ENCODE measurements around the gene TNFSF15.

Gene TNFSF15

GRCh38 chr9:114789006-114789405 lies 16.8 kb downstream of the TNFSF15 start:
- Histone ChIP-seq H3K4me1 (ENCODE audit: control insufficient read depth, insufficient read depth, low read length, unreplicated experiment) (peaks cover 4% of the 10 kb centered on the region), H3K27me3 (ENCODE audit: insufficient read depth, low read length) (no peaks in the 10 kb centered on the region), H3K36me3 (ENCODE audit: insufficient read depth, low read length) (no peaks in the 10 kb centered on the region), H2AFZ (ENCODE audit: low read length, unreplicated experiment) (no peak overlapping the region), H3K4me3 (ENCODE audit: low read depth, low read length) (no peak overlapping the region), H3K79me2 (ENCODE audit: control insufficient read depth, insufficient read depth, low read length, unreplicated experiment) (no peaks in the 10 kb centered on the region), H3K27ac (ENCODE audit: low read depth, low read length) (no peak overlapping the region)

GRCh38 chr9:114787781-114788498 lies 17.9 kb downstream of the TNFSF15 start:
- no peak overlapping the region for H3K4me3 ChIP-seq (ENCODE audit: low read depth, low read length)
- H3K27ac ChIP-seq (ENCODE audit: low read depth, low read length): no peak overlapping the region
- H3K36me3 ChIP-seq (ENCODE audit: insufficient read depth, low read length): no peaks in the 10 kb centered on the region
- H3K4me1 ChIP-seq (ENCODE audit: control insufficient read depth, insufficient read depth, low read length, unreplicated experiment): peaks cover 4% of the 10 kb centered on the region
- H3K27me3 ChIP-seq (ENCODE audit: insufficient read depth, low read length): no peaks in the 10 kb centered on the region
- no peaks in the 10 kb centered on the region for H3K79me2 ChIP-seq (ENCODE audit: control insufficient read depth, insufficient read depth, low read length, unreplicated experiment)
- no peak overlapping the region for H2AFZ ChIP-seq (ENCODE audit: low read length, unreplicated experiment)

DNA sequence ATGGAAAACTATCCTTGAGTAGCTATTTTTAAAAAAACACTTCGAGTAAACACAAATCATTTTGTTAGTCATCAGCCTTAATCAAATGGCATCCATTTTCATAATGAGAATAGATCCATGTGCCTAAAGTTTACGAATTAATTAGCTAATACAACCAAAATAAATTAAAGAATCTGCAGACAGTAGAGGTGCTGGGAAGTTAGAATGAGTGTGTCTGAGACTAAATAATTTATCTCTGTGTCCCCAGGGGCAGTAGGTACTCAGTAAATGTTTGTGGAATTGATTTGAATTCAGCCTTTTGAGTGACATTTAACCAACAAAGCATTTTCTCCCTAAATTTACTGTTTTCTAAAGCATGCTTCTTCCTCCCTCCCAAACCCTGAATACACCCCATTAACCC lies 18.6 kb downstream of the TNFSF15 start:
- Histone ChIP-seq H3K27me3 (ENCODE audit: insufficient read depth, low read length) (no peaks in the 10 kb centered on the region), H3K4me1 (ENCODE audit: control insufficient read depth, insufficient read depth, low read length, unreplicated experiment) (peaks cover 4% of the 10 kb centered on the region), H3K36me3 (ENCODE audit: insufficient read depth, low read length) (no peaks in the 10 kb centered on the region), H2AFZ (ENCODE audit: low read length, unreplicated experiment) (no peak overlapping the region), H3K4me3 (ENCODE audit: low read depth, low read length) (no peak overlapping the region), H3K79me2 (ENCODE audit: control insufficient read depth, insufficient read depth, low read length, unreplicated experiment) (no peaks in the 10 kb centered on the region), H3K27ac (ENCODE audit: low read depth, low read length) (no peak overlapping the region)

GRCh38 chr9:114785866-114786650 lies 19.8 kb downstream of the TNFSF15 start:
- H3K27ac ChIP-seq (ENCODE audit: low read depth, low read length): no peak overlapping the region
- no peaks in the 10 kb centered on the region for H3K79me2 ChIP-seq (ENCODE audit: control insufficient read depth, insufficient read depth, low read length, unreplicated experiment)
- no peaks in the 10 kb centered on the region for H3K27me3 ChIP-seq (ENCODE audit: insufficient read depth, low read length)
- no peaks in the 10 kb centered on the region for H3K36me3 ChIP-seq (ENCODE audit: insufficient read depth, low read length)
- no peak overlapping the region for H2AFZ ChIP-seq (ENCODE audit: low read length, unreplicated experiment)
- H3K4me3 ChIP-seq (ENCODE audit: low read depth, low read length): no peak overlapping the region
- H3K4me1 ChIP-seq (ENCODE audit: control insufficient read depth, insufficient read depth, low read length, unreplicated experiment): no peaks in the 10 kb centered on the region

DNA sequence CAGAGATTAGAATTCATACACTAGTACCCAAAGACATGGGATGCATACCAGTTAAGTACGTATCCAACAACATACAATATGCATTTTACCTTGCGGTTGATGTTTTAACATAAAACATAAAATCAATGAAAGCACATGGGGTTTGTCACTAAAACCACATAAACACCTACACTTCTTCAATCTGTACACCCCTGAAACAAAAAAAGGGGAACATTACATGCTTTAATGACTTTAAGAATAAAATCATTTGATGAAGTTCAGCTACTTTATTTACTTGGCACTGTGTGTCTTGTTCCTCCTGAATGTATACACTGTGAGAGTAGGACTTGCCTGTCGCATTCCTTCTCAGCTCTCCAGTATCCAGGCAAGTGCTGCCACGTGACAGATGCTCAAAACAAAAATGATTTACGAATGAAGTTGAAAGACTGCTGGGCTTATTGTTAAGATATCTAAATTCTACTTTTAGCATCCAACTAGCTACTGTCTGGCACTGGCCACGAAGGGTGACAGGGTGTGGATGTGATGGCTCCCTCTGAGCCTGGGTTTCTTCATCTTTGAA lies 21.0 kb downstream of the TNFSF15 start:
- Histone ChIP-seq H2AFZ (ENCODE audit: low read length, unreplicated experiment) (no peak overlapping the region), H3K27me3 (ENCODE audit: insufficient read depth, low read length) (no peaks in the 10 kb centered on the region), H3K4me3 (ENCODE audit: low read depth, low read length) (no peak overlapping the region), H3K79me2 (ENCODE audit: control insufficient read depth, insufficient read depth, low read length, unreplicated experiment) (no peaks in the 10 kb centered on the region), H3K36me3 (ENCODE audit: insufficient read depth, low read length) (no peaks in the 10 kb centered on the region), H3K4me1 (ENCODE audit: control insufficient read depth, insufficient read depth, low read length, unreplicated experiment) (peaks cover 1% of the 10 kb centered on the region), H3K27ac (ENCODE audit: low read depth, low read length) (no peak overlapping the region)

GRCh38 chr9:114782586-114782985 lies 23.3 kb downstream of the TNFSF15 start:
- H3K36me3 ChIP-seq (ENCODE audit: insufficient read depth, low read length): no peaks in the 10 kb centered on the region
- H3K27me3 ChIP-seq (ENCODE audit: insufficient read depth, low read length): no peaks in the 10 kb centered on the region
- no peaks in the 10 kb centered on the region for H3K79me2 ChIP-seq (ENCODE audit: control insufficient read depth, insufficient read depth, low read length, unreplicated experiment)
- peaks cover 14% of the 10 kb centered on the region for H3K4me1 ChIP-seq (ENCODE audit: control insufficient read depth, insufficient read depth, low read length, unreplicated experiment)
- no peak overlapping the region for H3K4me3 ChIP-seq (ENCODE audit: low read depth, low read length)
- H2AFZ ChIP-seq (ENCODE audit: low read length, unreplicated experiment): no peak overlapping the region
- no peak overlapping the region for H3K27ac ChIP-seq (ENCODE audit: low read depth, low read length)

GRCh38 chr9:114779352-114779845 lies 26.4 kb downstream of the TNFSF15 start:
- no peak overlapping the region for H2AFZ ChIP-seq (ENCODE audit: low read length, unreplicated experiment)
- no peak overlapping the region for H3K4me3 ChIP-seq (ENCODE audit: low read depth, low read length)
- peaks cover 14% of the 10 kb centered on the region for H3K4me1 ChIP-seq (ENCODE audit: control insufficient read depth, insufficient read depth, low read length, unreplicated experiment)
- H3K79me2 ChIP-seq (ENCODE audit: control insufficient read depth, insufficient read depth, low read length, unreplicated experiment): no peaks in the 10 kb centered on the region
- no peaks in the 10 kb centered on the region for H3K36me3 ChIP-seq (ENCODE audit: insufficient read depth, low read length)
- no peak overlapping the region for H3K27ac ChIP-seq (ENCODE audit: low read depth, low read length)
- no peaks in the 10 kb centered on the region for H3K27me3 ChIP-seq (ENCODE audit: insufficient read depth, low read length)

DNA sequence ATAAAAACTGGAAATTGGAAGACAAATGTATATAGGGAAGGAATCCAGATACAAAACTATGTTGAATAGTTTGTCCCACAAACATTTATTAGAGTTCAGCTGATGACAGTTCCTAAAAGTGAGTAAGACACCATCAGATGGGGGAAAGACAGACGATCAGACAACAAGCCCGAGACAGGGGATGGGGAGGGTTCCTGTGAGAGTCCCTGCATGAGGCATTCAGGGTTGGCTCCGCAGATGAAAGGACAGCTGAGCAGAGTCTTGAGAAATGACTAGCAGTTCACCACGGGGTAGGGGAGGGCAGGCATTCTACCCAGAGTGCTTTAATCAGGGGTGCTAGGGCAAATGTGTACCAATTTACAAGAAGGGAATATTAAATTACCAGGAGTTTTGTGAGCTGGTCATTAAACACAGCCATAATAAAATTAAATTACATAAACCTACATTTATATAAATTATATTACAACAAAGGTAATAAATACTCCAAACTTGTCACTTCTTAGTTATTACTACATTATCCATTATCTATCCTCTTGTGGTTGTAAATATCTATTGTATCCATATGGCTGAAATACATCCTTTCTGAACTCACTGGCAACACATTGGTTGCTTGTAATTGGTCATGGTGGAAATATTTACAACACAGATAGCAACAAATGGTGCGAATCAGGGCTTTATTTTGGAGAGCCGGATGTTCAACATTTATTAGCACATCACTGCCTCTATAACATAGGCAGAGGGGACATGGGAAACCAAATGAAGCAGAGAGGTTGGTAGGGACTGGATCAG lies 27.8 kb downstream of the TNFSF15 start:
- H3K4me1 ChIP-seq (ENCODE audit: control insufficient read depth, insufficient read depth, low read length, unreplicated experiment): peaks cover 14% of the 10 kb centered on the region
- no peak overlapping the region for H3K4me3 ChIP-seq (ENCODE audit: low read depth, low read length)
- no peak overlapping the region for H3K27ac ChIP-seq (ENCODE audit: low read depth, low read length)
- H3K36me3 ChIP-seq (ENCODE audit: insufficient read depth, low read length): no peaks in the 10 kb centered on the region
- H3K79me2 ChIP-seq (ENCODE audit: control insufficient read depth, insufficient read depth, low read length, unreplicated experiment): no peaks in the 10 kb centered on the region
- no peak overlapping the region for H2AFZ ChIP-seq (ENCODE audit: low read length, unreplicated experiment)
- no peaks in the 10 kb centered on the region for H3K27me3 ChIP-seq (ENCODE audit: insufficient read depth, low read length)

GRCh38 chr9:114776683-114777399 lies 29.0 kb downstream of the TNFSF15 start:
- Histone ChIP-seq H2AFZ (ENCODE audit: low read length, unreplicated experiment) (no peak overlapping the region), H3K4me3 (ENCODE audit: low read depth, low read length) (no peak overlapping the region), H3K36me3 (ENCODE audit: insufficient read depth, low read length) (no peaks in the 10 kb centered on the region), H3K4me1 (ENCODE audit: control insufficient read depth, insufficient read depth, low read length, unreplicated experiment) (peaks cover 14% of the 10 kb centered on the region), H3K27me3 (ENCODE audit: insufficient read depth, low read length) (no peaks in the 10 kb centered on the region), H3K27ac (ENCODE audit: low read depth, low read length) (no peak overlapping the region), H3K79me2 (ENCODE audit: control insufficient read depth, insufficient read depth, low read length, unreplicated experiment) (no peaks in the 10 kb centered on the region)

- Histone ChIP-seq H3K79me2 (ENCODE audit: control insufficient read depth, insufficient read depth, low read length, unreplicated experiment) (no peaks in the 10 kb centered on the region), H3K4me1 (ENCODE audit: control insufficient read depth, insufficient read depth, low read length, unreplicated experiment) (peaks cover 14% of the 10 kb centered on the region), H3K36me3 (ENCODE audit: insufficient read depth, low read length) (no peaks in the 10 kb centered on the region), H3K27me3 (ENCODE audit: insufficient read depth, low read length) (no peaks in the 10 kb centered on the region), H2AFZ (ENCODE audit: low read length, unreplicated experiment) (no peak overlapping the region), H3K4me3 (ENCODE audit: low read depth, low read length) (no peak overlapping the region), H3K27ac (ENCODE audit: low read depth, low read length) (no peak overlapping the region)
Measured at GRCh38 chr9:114775981-114776380, 29.9 kb downstream of the TNFSF15 start.

All from ACC112 (cell line).